NCI-H2107 treated with DMSO at 0.1 percent for 48 hours (cell line): ENCODE measurements around the gene CBFB.
A peak's percentile ranks its signal among the peaks of the same experiment; 100 is the strongest.

Experiments
- DNase-seq: peaks from one replicate; lab custom pipeline; 2025; ENCODE audit not compliant: unreplicated experiment; lab: John Stamatoyannopoulos, UW

The CBFB gene

DNA sequence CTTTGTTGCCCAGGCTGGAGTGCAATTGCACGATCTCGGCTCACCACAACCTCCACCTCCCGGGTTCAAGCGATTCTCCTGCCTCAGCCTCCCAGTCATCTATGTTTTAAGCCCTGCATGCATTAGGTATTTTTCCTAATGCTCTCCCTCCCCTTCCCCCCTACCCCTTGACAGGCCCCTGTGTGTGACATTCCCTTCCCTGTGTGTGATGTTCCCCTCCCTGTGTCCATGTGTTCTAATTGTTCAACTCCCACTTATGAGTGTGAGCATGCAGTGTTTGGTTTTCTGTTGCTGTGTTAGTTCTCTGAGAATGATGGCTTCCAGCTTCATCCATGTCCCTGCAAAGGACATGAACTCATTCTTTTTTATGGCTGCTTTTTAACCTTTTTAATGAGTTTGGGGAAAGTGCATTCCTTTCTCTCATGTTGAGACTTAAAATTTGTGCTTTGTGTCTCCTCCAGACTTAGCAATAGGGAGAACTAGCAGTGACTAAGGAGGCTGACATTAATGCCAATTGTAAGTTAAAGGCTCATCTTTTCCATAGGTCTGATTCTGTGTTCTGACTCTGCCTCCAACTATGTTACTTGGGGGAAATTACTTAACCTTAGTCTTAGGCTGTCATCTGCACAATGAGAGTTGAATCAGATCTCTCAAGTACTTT, 63.1 kb downstream of the CBFB start:
- DNase-seq = no peak

DNA sequence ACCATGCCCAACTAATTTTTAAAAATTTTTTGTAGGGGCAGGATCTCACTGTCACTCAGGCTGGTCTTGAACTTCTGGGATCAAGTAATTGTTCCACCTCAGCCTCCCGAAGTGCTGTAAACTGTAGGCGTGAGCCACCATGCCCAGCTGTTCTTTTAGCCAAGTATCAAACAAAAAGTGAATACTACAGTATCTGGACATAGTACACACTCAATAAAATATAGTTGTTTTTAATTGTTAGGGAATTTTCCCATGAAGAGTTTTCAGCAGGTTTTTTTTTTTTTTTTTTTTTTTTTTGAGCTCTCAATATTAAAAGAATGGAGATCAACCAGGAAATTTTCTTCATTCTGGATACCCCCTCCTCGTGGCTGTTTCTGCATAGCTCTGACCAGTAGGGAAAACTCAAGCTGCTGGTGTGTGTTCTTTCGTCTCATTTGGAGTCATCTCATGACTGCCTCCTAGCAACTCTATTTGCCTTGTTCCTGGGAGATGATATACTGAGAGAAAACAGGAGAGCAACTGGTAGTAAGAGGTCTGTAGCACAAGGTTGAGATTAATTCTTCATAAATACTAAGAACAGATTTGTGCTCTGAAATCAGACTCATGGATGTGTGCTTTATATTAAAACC, 64.3 kb downstream of the CBFB start:
- DNase-seq = no peak

- no peak for DNase-seq
Observed at GRCh38 chr16:67098599-67098998, 69.7 kb downstream of the CBFB start.

- DNase-seq = no peak
Observed at GRCh38 chr16:67100569-67101310, 71.8 kb downstream of the CBFB start.

GRCh38 chr16:67101311-67102082, 72.5 kb downstream of the CBFB start:
- DNase-seq = no peak

DNA sequence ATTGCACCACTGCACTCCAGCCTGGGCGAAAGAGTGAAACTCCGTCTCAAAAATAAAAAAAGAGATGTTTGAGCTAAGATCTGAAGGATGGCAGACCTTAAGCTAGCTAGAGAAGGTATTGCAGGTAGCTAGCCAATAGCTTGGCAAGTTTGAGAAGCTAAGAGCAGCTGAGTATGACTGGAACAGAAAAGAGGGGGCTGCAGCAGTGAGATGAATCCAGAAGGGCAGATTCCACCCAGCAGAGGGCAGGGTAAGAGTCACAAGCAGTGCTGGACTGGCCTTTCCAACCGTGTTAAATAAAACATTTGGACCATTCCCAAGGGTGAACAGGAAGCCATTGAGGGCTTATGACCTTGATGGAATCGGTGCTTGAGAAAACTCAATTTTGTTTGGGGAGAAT, 75.1 kb downstream of the CBFB start:
- DNase-seq = no peak

- no peak for DNase-seq
Observed at GRCh38 chr16:67104845-67105244, 75.9 kb downstream of the CBFB start.

GRCh38 chr16:67105246-67105645, 76.3 kb downstream of the CBFB start:
- no peak for DNase-seq

- no peak for DNase-seq
Observed at GRCh38 chr16:67105881-67106280, 76.9 kb downstream of the CBFB start.

- DNase-seq = no peak
Observed at GRCh38 chr16:67108489-67108888, 79.5 kb downstream of the CBFB start.

GRCh38 chr16:67108931-67109406, 80.0 kb downstream of the CBFB start:
- DNase-seq = no peak

- peak; percentile 64 for DNase-seq
Observed at GRCh38 chr16:67109407-67110135, 80.6 kb downstream of the CBFB start, which contains the start of gene PHAF1. Gene PHAF1 (plus strand): TSS chr16:67109941. CDS start chr16:67110176, 235 bp downstream.

DNA sequence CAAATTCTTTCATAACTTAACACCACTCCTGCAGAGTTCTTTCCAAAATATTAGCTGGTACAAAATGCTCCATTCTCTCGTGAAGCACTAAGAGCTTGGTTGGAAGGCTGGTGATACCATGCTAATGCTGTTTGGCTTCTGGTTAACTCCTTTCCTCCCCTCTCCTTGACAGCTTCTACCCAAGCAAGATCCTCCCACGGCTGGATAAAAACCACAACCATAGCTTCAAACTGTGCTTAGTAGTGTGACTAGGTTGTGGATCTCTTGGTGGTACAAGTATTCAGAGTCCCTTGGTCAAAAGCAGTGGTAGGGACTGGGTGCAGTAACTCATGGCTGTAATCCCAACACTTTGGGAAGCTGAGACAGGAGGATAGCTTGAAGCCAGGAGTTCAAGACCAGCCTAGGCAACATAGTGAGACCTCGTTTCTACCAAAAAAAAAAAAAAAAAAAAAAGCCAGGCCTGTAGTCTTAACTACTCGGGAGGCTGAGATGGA, 83.0 kb downstream of the CBFB start:
- no peak for DNase-seq

GRCh38 chr16:67112591-67113399, 83.8 kb downstream of the CBFB start:
- no peak for DNase-seq

- DNase-seq = no peak
Observed at GRCh38 chr16:67114793-67115192, 85.8 kb downstream of the CBFB start.

DNA sequence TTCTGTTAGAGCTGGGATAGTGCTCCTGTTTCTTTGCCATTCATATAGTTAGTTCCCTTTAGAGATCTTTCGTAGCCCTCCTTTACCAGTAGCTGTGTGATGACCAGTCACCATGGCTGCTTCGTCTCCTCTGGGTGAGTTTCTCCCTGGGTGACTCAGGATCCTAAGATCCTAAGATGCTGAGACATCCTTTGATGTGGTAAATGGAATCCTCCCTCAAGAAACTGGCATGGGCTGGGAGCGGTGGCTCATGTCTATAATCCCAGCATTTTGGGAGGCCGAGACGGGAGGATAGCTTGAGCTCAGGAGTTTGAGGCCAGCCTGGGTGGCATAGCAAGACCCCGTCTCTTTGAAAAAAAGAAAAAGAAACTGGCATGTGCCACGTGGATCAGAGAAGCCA, 86.7 kb downstream of the CBFB start:
- no peak for DNase-seq

GRCh38 chr16:67116388-67117311, 87.7 kb downstream of the CBFB start:
- DNase-seq = no peak

- no peak for DNase-seq
Observed at GRCh38 chr16:67117716-67118115, 88.8 kb downstream of the CBFB start.

GRCh38 chr16:67120025-67120424, 91.1 kb downstream of the CBFB start:
- no peak for DNase-seq
